ENCODE measurements around the gene GARIN1A. TPM values are rescaled to one million over a fixed set of nuclear protein-coding genes. Genes with fewer than 3 reads are reported as not detected.
"Not testable (repeated sequence)": the region's sequence is repeated elsewhere in the genome, so short reads cannot be mapped to it uniquely, and the experiment has no call there.

Gene GARIN1A
- total and polyA plus RNA-seq, 4 donors = 0.50 to 5.4 (median 2.9) TPM

- no peaks in the 10 kb centered on the region for H3K27me3 ChIP-seq (ENCODE audit: control insufficient read depth, insufficient read depth, low read length)
- H3K27ac ChIP-seq (ENCODE audit: low read depth, low read length) = no peak overlapping the region
- WGBS (ENCODE audit: insufficient coverage) = no CpG with 5 or more reads among the region's 4 CpGs
- peaks cover 5% of the 10 kb centered on the region for H3K4me1 ChIP-seq (ENCODE audit: control insufficient read depth, insufficient read depth, low read length)
- no peak for DNase-seq (ENCODE audit: low read depth in 4 of 6, low spot score in 6 of 6)
- no peaks in the 10 kb centered on the region for H3K9me3 ChIP-seq (ENCODE audit: control insufficient read depth, insufficient read depth, low read length)
- H3K4me3 ChIP-seq (ENCODE audit: low read depth, low read length) = no peak overlapping the region
- peaks cover 4% of the 10 kb centered on the region for H3K36me3 ChIP-seq (ENCODE audit: control insufficient read depth, insufficient read depth, low read length)
Observed at GRCh38 chr7:128676665-128677064, 4.6 kb downstream of the GARIN1A start.

GRCh38 chr7:128679920-128680319 is 7.8 kb downstream of the GARIN1A start:
- H3K27ac ChIP-seq (ENCODE audit: low read depth, low read length) = no peak overlapping the region
- peaks cover 8% of the 10 kb centered on the region for H3K4me1 ChIP-seq (ENCODE audit: control insufficient read depth, insufficient read depth, low read length)
- H3K36me3 ChIP-seq (ENCODE audit: control insufficient read depth, insufficient read depth, low read length) = peaks cover 15% of the 10 kb centered on the region
- no peak for DNase-seq (ENCODE audit: low read depth in 4 of 6, low spot score in 6 of 6)
- no peaks in the 10 kb centered on the region for H3K9me3 ChIP-seq (ENCODE audit: control insufficient read depth, insufficient read depth, low read length)
- H3K4me3 ChIP-seq (ENCODE audit: low read depth, low read length) = no peak overlapping the region
- H3K27me3 ChIP-seq (ENCODE audit: control insufficient read depth, insufficient read depth, low read length) = no peaks in the 10 kb centered on the region
- 84% methylated on average over 5 of the region's 6 CpGs for WGBS (ENCODE audit: insufficient coverage)

- Histone ChIP-seq H3K9me3 (ENCODE audit: control insufficient read depth, insufficient read depth, low read length) (no peaks in the 10 kb centered on the region), H3K27ac (ENCODE audit: low read depth, low read length) (no peak overlapping the region), H3K4me1 (ENCODE audit: control insufficient read depth, insufficient read depth, low read length) (peaks cover 8% of the 10 kb centered on the region), H3K27me3 (ENCODE audit: control insufficient read depth, insufficient read depth, low read length) (no peaks in the 10 kb centered on the region), H3K4me3 (ENCODE audit: low read depth, low read length) (no peak overlapping the region), H3K36me3 (ENCODE audit: control insufficient read depth, insufficient read depth, low read length) (peaks cover 18% of the 10 kb centered on the region)
- no CpG with 5 or more reads among the region's 3 CpGs for WGBS (ENCODE audit: insufficient coverage)
- DNase-seq (ENCODE audit: low read depth in 4 of 6, low spot score in 6 of 6) = peak in 1 of 6 donors; percentile 31
Observed at GRCh38 chr7:128681794-128682537, 9.9 kb downstream of the GARIN1A start.

DNA sequence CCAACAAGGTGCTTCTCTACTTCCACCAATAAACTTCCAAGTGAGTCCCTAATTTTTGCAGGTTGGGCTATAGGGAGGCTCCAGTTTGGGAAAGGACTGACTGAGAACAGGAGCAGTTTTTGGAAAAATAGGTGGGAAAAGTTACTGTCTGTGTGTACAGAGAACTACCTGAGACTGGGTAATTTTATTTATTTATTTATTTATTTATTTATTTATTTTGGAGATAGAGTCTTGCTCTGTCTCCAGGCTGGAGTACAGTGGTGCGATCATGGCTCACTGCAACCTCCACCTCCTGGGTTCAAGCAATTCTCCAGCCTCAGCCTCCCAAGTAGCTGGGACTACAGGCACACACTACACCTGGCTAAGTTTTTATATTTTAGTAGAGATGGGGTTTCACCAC is 11.2 kb downstream of the GARIN1A start:
- H3K27ac ChIP-seq (ENCODE audit: low read depth, low read length); H3K27me3 ChIP-seq (ENCODE audit: control insufficient read depth, insufficient read depth, low read length); H3K9me3 ChIP-seq (ENCODE audit: control insufficient read depth, insufficient read depth, low read length); DNase-seq (ENCODE audit: low read depth in 4 of 6, low spot score in 6 of 6); H3K4me3 ChIP-seq (ENCODE audit: low read depth, low read length); H3K4me1 ChIP-seq (ENCODE audit: control insufficient read depth, insufficient read depth, low read length): not testable (repeated sequence)
- WGBS (ENCODE audit: insufficient coverage) = no CpG with 5 or more reads among the region's 1 CpG
- peaks cover 18% of the 10 kb centered on the region for H3K36me3 ChIP-seq (ENCODE audit: control insufficient read depth, insufficient read depth, low read length)

DNA sequence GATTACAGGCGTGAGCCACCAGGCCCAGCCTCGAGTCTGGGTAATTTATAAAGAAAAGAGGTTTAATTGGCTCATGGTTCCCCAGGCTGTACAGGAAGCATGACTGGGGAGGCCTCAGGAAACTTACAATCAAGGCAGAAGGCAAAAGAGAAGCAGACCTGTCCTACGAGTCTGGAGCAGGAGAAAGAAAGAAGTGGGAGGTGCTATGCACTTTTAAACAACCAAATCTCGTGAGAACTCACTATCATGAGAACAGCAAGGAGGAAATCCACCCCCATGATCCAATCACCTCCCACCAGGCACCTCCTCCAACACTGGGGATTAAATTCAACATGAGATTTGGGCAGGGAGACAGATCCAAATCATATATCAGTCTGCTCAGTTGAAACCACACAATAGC is 11.6 kb downstream of the GARIN1A start:
- WGBS (ENCODE audit: insufficient coverage) = 69% methylated on average over 2 of the region's 4 CpGs
- not testable (repeated sequence) for H3K4me1 ChIP-seq (ENCODE audit: control insufficient read depth, insufficient read depth, low read length); H3K27ac ChIP-seq (ENCODE audit: low read depth, low read length); DNase-seq (ENCODE audit: low read depth in 4 of 6, low spot score in 6 of 6); H3K27me3 ChIP-seq (ENCODE audit: control insufficient read depth, insufficient read depth, low read length); H3K4me3 ChIP-seq (ENCODE audit: low read depth, low read length); H3K9me3 ChIP-seq (ENCODE audit: control insufficient read depth, insufficient read depth, low read length)
- peaks cover 18% of the 10 kb centered on the region for H3K36me3 ChIP-seq (ENCODE audit: control insufficient read depth, insufficient read depth, low read length)

- Histone ChIP-seq H3K27ac (ENCODE audit: low read depth, low read length) (no peak overlapping the region), H3K27me3 (ENCODE audit: control insufficient read depth, insufficient read depth, low read length) (no peaks in the 10 kb centered on the region), H3K4me1 (ENCODE audit: control insufficient read depth, insufficient read depth, low read length) (peaks cover 2% of the 10 kb centered on the region), H3K36me3 (ENCODE audit: control insufficient read depth, insufficient read depth, low read length) (peaks cover 18% of the 10 kb centered on the region), H3K9me3 (ENCODE audit: control insufficient read depth, insufficient read depth, low read length) (no peaks in the 10 kb centered on the region), H3K4me3 (ENCODE audit: low read depth, low read length) (no peak overlapping the region)
- 95% methylated on average over 3 of the region's 3 CpGs for WGBS (ENCODE audit: insufficient coverage)
- no peak for DNase-seq (ENCODE audit: low read depth in 4 of 6, low spot score in 6 of 6)
Observed at GRCh38 chr7:128687131-128687530, 15.0 kb downstream of the GARIN1A start.

- Histone ChIP-seq H3K36me3 (ENCODE audit: control insufficient read depth, insufficient read depth, low read length) (peaks cover 13% of the 10 kb centered on the region), H3K27ac (ENCODE audit: low read depth, low read length) (no peak overlapping the region), H3K4me1 (ENCODE audit: control insufficient read depth, insufficient read depth, low read length) (no peaks in the 10 kb centered on the region), H3K9me3 (ENCODE audit: control insufficient read depth, insufficient read depth, low read length) (no peaks in the 10 kb centered on the region), H3K27me3 (ENCODE audit: control insufficient read depth, insufficient read depth, low read length) (no peaks in the 10 kb centered on the region), H3K4me3 (ENCODE audit: low read depth, low read length) (no peak overlapping the region)
- DNase-seq (ENCODE audit: low read depth in 4 of 6, low spot score in 6 of 6) = no peak
- WGBS (ENCODE audit: insufficient coverage) = no CpG with 5 or more reads among the region's 5 CpGs
Observed at GRCh38 chr7:128688492-128688891, 16.4 kb downstream of the GARIN1A start.

- not testable (repeated sequence) for H3K4me1 ChIP-seq (ENCODE audit: control insufficient read depth, insufficient read depth, low read length); H3K27ac ChIP-seq (ENCODE audit: low read depth, low read length); H3K4me3 ChIP-seq (ENCODE audit: low read depth, low read length); H3K27me3 ChIP-seq (ENCODE audit: control insufficient read depth, insufficient read depth, low read length); DNase-seq (ENCODE audit: low read depth in 4 of 6, low spot score in 6 of 6); H3K36me3 ChIP-seq (ENCODE audit: control insufficient read depth, insufficient read depth, low read length); H3K9me3 ChIP-seq (ENCODE audit: control insufficient read depth, insufficient read depth, low read length)
- 95% methylated on average over 19 of the region's 59 CpGs for WGBS (ENCODE audit: insufficient coverage)
Observed at GRCh38 chr7:128689161-128689935, 17.3 kb downstream of the GARIN1A start.

- Histone ChIP-seq H3K4me3 (ENCODE audit: low read depth, low read length) (no peak overlapping the region), H3K4me1 (ENCODE audit: control insufficient read depth, insufficient read depth, low read length) (no peaks in the 10 kb centered on the region), H3K27me3 (ENCODE audit: control insufficient read depth, insufficient read depth, low read length) (no peaks in the 10 kb centered on the region), H3K9me3 (ENCODE audit: control insufficient read depth, insufficient read depth, low read length) (no peaks in the 10 kb centered on the region), H3K27ac (ENCODE audit: low read depth, low read length) (no peak overlapping the region), H3K36me3 (ENCODE audit: control insufficient read depth, insufficient read depth, low read length) (peaks cover 4% of the 10 kb centered on the region)
- DNase-seq (ENCODE audit: low read depth in 4 of 6, low spot score in 6 of 6) = no peak
- 100% methylated on average over 1 of the region's 1 CpG for WGBS (ENCODE audit: insufficient coverage)
Observed at GRCh38 chr7:128691227-128691626, 19.1 kb downstream of the GARIN1A start.
